GM12892 (cell line): ENCODE data around the gene DMAP1.

ENCODE experiments used
- POLR2A ChIP-seq: IDR thresholded peaks from 2 replicates; pipeline ENCODE4 v1.6.1; 2011; ENCODE audit warnings: low read depth, low read length, control low read depth
- POLR2AphosphoS5 ChIP-seq: IDR thresholded peaks from 2 replicates; pipeline ENCODE4 v1.6.1; 2011; ENCODE audit warnings: low read depth, low read length, control low read depth

DNA sequence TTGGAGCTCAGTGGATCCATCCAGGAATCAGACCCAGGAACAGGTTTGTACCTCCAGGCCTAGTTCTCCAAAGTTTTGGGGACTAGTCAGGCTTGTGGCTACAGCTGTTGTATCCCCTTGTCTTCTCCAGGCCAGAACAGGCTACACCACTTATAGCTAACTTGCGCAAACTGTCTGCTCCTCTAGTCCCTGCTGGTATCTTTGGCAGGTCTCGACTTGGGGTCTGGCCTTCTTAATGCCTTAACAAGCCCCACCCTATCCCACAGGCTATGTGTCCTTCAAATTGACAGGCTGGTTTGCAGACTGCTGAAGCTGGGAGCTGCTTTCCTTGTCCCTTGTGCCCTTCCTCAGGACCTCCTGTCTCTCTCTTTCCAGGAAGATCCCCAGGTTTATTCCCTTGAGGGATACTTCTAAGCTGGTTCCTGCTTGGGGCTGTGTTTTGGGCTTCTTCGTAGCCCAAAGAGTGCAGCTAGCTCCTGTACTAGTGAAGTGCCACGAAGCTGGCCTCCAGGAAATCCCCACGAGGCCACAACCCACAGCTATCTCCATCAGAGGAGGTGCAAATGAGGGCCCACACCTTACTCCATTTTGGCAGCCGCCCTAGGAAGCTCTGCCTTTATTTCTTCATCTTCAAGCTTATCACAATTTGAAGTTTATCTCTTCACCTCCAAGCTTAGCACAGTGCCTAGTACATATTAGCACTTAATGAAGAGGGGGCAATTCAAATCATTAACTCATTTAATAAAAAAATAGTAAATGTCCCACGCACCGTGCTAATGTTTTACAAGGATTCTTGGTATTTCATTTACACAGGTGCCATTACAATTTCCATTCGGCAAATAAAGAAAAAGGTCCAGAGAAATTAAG, 683 bp upstream of the DMAP1 start:
- TF ChIP-seq POLR2AphosphoS5 (no peak), POLR2A (no peak; the same call in 1 of the 2 replicates)
